HepG2 (cell line): Measurements from ENCODE around the gene ZNF575. TPM values are rescaled to one million over a fixed set of nuclear protein-coding genes. Genes with fewer than 3 reads are reported as not detected.

Experiments
- ATAC-seq: fragments of 200-7000 bp; cut with Tn5 transposase; 3 replicates; pipeline ENCODE4 v1.9.1; 2020; ENCODE audit warnings: mild to moderate bottlenecking, moderate library complexity
- BruUV-seq: library from RNA; stranded (reverse); fragments of 400-500 nt; replicated peaks from 2 replicates; lab custom pipeline; 2021; lab: Mats Ljungman, UMichigan
- CTCF ChIA-PET: fragments of 300-600 bp; formaldehyde crosslinking; extraction: SDS; loops from one replicate; lab custom pipeline; 2021; ENCODE audit warnings: low total read pairs, inconsistent platforms, low intra/inter-chr PET ratio; lab: Yijun Ruan, JAX
- POLR2A ChIA-PET: fragments of 350-600 bp; sonication (Branson Sonifier 250); formaldehyde crosslinking; loops from one replicate; lab custom pipeline; 2020; ENCODE audit warnings: antibody characterized with exemption, inconsistent platforms; lab: Yijun Ruan, JAX
- DNase-seq: peaks from one replicate; pipeline ENCODE4 v3.0.0-alpha.2; 2015; ENCODE audit warnings: low spot score
- FAIRE-seq: peaks from 3 replicates; lab custom pipeline; 2011; peaks lifted over from hg19 to GRCh38; lab: Jason Lieb, UNC
- H2AFZ ChIP-seq: one replicate; pipeline ENCODE4 v1.6.1; 2011; ENCODE audit warnings: low read length, inconsistent platforms
- H3K27ac ChIP-seq: fragments of 300-600 bp; 3 replicates; pipeline ENCODE4 v1.8.0; 2011; ENCODE audit warnings: mixed run types, mild to moderate bottlenecking, mixed read lengths, low read length, inconsistent platforms; ENCODE audit not compliant: insufficient read depth; ENCODE audit errors: extremely low read length
- H3K27me3 ChIP-seq, 2 experiments: fragments of 200-600 bp in 1 of 2; 2 replicates in 1 of 2; 3 replicates in 1 of 2; pipeline versions ENCODE4 v1.6.0 to v1.8.0; 2011; ENCODE audit warnings: low read length in 2 of 2, mild to moderate bottlenecking in 2 of 2, moderate library complexity in 2 of 2, inconsistent platforms in 1 of 2; ENCODE audit not compliant: insufficient read depth in 2 of 2, control insufficient read depth in 1 of 2
- H3K36me3 ChIP-seq, 2 experiments: fragments of 200-600 bp in 1 of 2; replicated peaks in 1 of 2; 2 replicates in 1 of 2; 3 replicates in 1 of 2; pipeline versions ENCODE4 v1.5.1 to v1.8.0; 2011; ENCODE audit warnings: low read length in 2 of 2, inconsistent platforms in 1 of 2; ENCODE audit not compliant: insufficient read depth in 2 of 2, control insufficient read depth in 1 of 2
- H3K4me1 ChIP-seq: 2 replicates; pipeline ENCODE4 v1.5.1; 2012; ENCODE audit warnings: low read length, inconsistent platforms; ENCODE audit not compliant: insufficient read depth
- H3K4me2 ChIP-seq: 2 replicates; pipeline ENCODE4 v1.6.0; 2011; ENCODE audit warnings: low read depth, low read length, inconsistent platforms
- H3K4me3 ChIP-seq, 3 experiments: fragments of 200-600 bp in 1 of 3; sonication (generic), shearing (Covaris generic) in 1 of 3; replicated peaks in 1 of 3; 2 replicates each; pipeline ENCODE4 v1.5.1; 2011 to 2016; ENCODE audit warnings: low read length in 3 of 3, inconsistent platforms in 2 of 3, low read depth in 2 of 3, mild to moderate bottlenecking in 2 of 3, control low read depth in 1 of 3, mixed read lengths in 1 of 3; ENCODE audit not compliant: insufficient read depth in 1 of 3
- H3K79me2 ChIP-seq: one replicate; pipeline ENCODE4 v1.6.1; 2011; ENCODE audit warnings: low read length, inconsistent platforms; ENCODE audit not compliant: insufficient read depth
- H3K9ac ChIP-seq: 2 replicates; pipeline ENCODE4 v1.6.0; 2011; ENCODE audit warnings: mild to moderate bottlenecking, low read depth, low read length, inconsistent platforms; ENCODE audit not compliant: insufficient read depth
- H3K9me3 ChIP-seq: 2 replicates; pipeline ENCODE4 v1.5.1; 2012; ENCODE audit warnings: mild to moderate bottlenecking, low read length
- H4K20me1 ChIP-seq: 2 replicates; pipeline ENCODE4 v1.6.0; 2011; ENCODE audit warnings: inconsistent platforms, mild to moderate bottlenecking, low read length, moderate library complexity; ENCODE audit not compliant: insufficient read depth
- ARNTL ChIP-seq: sonication (generic); formaldehyde crosslinking; IDR thresholded peaks from 2 replicates; pipeline ENCODE4 v1.4.0; 2020; ENCODE audit warnings: mild to moderate bottlenecking, missing genetic modification reagents
- HMGXB3 ChIP-seq: sonication (generic); formaldehyde crosslinking; IDR thresholded peaks from 2 replicates; pipeline ENCODE4 v1.4.0; 2020; ENCODE audit warnings: missing genetic modification reagents, borderline replicate concordance
- RXRA ChIP-seq: sonication (generic); formaldehyde crosslinking; IDR thresholded peaks from 2 replicates; pipeline ENCODE4 v1.5.1; 2020; ENCODE audit warnings: missing genetic modification reagents
- TMF1 ChIP-seq: sonication (generic); formaldehyde crosslinking; IDR thresholded peaks from 2 replicates; pipeline ENCODE4 v1.8.1; 2022; ENCODE audit warnings: low read depth, missing genetic modification reagents
- ZBTB20 ChIP-seq: sonication (generic); formaldehyde crosslinking; IDR thresholded peaks from 2 replicates; pipeline ENCODE4 v1.8.1; 2023; ENCODE audit warnings: missing genetic modification reagents, low read depth, mild to moderate bottlenecking, borderline replicate concordance
- ZBTB3 ChIP-seq: sonication (generic); formaldehyde crosslinking; IDR thresholded peaks from 2 replicates; pipeline ENCODE4 v1.4.0; 2020; ENCODE audit warnings: low read depth, mild to moderate bottlenecking, moderate library complexity, missing genetic modification reagents, borderline replicate concordance
- ZNF251 ChIP-seq: sonication (generic); formaldehyde crosslinking; IDR thresholded peaks from 2 replicates; pipeline ENCODE4 v1.9.0; 2021; ENCODE audit warnings: mild to moderate bottlenecking, missing genetic modification reagents
- ZNF382 ChIP-seq: sonication (generic); formaldehyde crosslinking; IDR thresholded peaks from 2 replicates; pipeline ENCODE4 v1.5.0; 2020; ENCODE audit warnings: missing genetic modification reagents, mild to moderate bottlenecking, borderline replicate concordance
- ZNF704 ChIP-seq: sonication (generic); formaldehyde crosslinking; IDR thresholded peaks from 2 replicates; pipeline ENCODE4 v1.8.1; 2023; ENCODE audit warnings: mild to moderate bottlenecking, inconsistent platforms, moderate library complexity, missing genetic modification reagents, borderline replicate concordance
- ZSCAN25 ChIP-seq: sonication (generic); formaldehyde crosslinking; IDR thresholded peaks from 2 replicates; pipeline ENCODE4 v1.8.0; 2022; ENCODE audit warnings: mild to moderate bottlenecking, missing genetic modification reagents
- WGBS: methylation state at CpG from one replicate; pipeline ENCODE4 v1.1.6; 2017; ENCODE audit warnings: low lambda C conversion rate; 5-methylcytosine and 5-hydroxymethylcytosine counted together
- in situ Hi-C: cut with HindIII; loops from 2 replicates; pipeline ENCODE4 v1.10.0; 2017; ENCODE audit warnings: low pct_unique_long_range_greater_than_20kb; ENCODE audit not compliant: extremely low pct_ligation_motif_present
- intact Hi-C: fragments of 100-400 bp; cut with micrococcal nuclease; formaldehyde crosslinking; loops from one replicate; pipeline ENCODE4 v1.10.0; 2022; ENCODE audit not compliant: unreplicated experiment
- polyA plus RNA-seq, 8 experiments: library from polyadenylated mRNA; depleted of rRNA in 3 of 8; stranded (reverse) in 7 of 8; unstranded in 1 of 8; fragments of >200 nt; fragmentation: Illumina TruSeq in 4 of 8; extraction: Trizol in 4 of 8; gene quantifications; 2 replicates each; pipeline versions ENCODE4 v1.2.1 to v1.2.3, GENCODE V29; 2011 to 2016; ENCODE audit warnings: low read depth in 4 of 8, missing spikeins in 1 of 8, mixed read lengths in 1 of 8; ENCODE audit not compliant: insufficient read depth in 1 of 8
- total RNA-seq, 5 experiments: library from RNA; depleted of rRNA; stranded (reverse); fragments of >200 nt; fragmentation: Illumina TruSeq; extraction: Trizol; gene quantifications; 2 replicates each; pipeline ENCODE4 v1.2.3, GENCODE V29; 2016; ENCODE audit warnings: low read depth in 1 of 5
- TF ChIP-seq, protein P1 (sequence below): sonication (generic); formaldehyde crosslinking; IDR thresholded peaks from 2 replicates; pipeline ENCODE4 v1.4.0; 2020; ENCODE audit warnings: mild to moderate bottlenecking, missing genetic modification reagents
- TF ChIP-seq, protein P2 (sequence below): sonication (generic); formaldehyde crosslinking; IDR thresholded peaks from 2 replicates; pipeline ENCODE4 v1.4.0; 2020; ENCODE audit warnings: missing genetic modification reagents

ZNF575 gene
- total and polyA plus RNA-seq, 2 of the 13 experiments (the other 11 are each of a cell fraction or from before 2014, with no cell fraction given) = 0.17 to 0.27 TPM

DNA sequence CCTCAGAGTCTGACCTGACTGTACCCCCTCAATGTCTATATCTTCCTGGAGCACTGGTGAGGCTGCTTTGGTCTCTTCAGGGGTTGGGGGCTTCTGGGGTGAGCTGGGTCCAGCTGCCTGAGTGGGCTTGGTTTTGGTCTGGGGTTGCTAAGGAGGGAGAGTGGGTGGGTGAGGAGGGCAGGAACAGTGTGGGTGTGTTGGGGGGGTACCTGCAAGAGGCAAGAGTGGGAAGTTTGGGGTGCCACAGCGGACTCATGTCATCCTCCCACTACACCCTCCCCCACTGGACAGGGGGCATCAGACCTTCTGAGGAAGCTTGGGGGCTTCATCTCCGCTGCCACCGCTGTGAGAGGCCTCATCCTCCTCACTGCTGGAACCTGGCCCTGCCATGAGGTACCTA lies 13.6 kb downstream of the ZNF575 start:
- in situ Hi-C loops = no loop called here
- ATAC-seq (no peak), FAIRE-seq (no peak), DNase-seq (no peak)
- no peaks in the 10 kb centered on the region for H4K20me1 ChIP-seq
- POLR2A ChIA-PET = no interaction called here
- H3K9me3 ChIP-seq = no peaks in the 10 kb centered on the region
- no peak overlapping the region for H3K4me3 ChIP-seq
- BruUV-seq = no TSS peak
- 100% methylated on average over 2 of the region's 3 CpGs for WGBS
- peaks cover 14 to 39% of the 10 kb centered on the region in 2 experiments; a peak in 4 of 5 replicates for H3K36me3 ChIP-seq
- no peaks in the 10 kb centered on the region for H3K27me3 ChIP-seq
- H3K79me2 ChIP-seq = no peaks in the 10 kb centered on the region
- H3K9ac ChIP-seq = no peak overlapping the region
- H3K4me1 ChIP-seq = peaks cover 6% of the 10 kb centered on the region; the same call in 1 of the 2 replicates
- no peak overlapping the region for H3K4me2 ChIP-seq
- intact Hi-C loops = no loop called here
- no peak overlapping the region for H2AFZ ChIP-seq
- H3K27ac ChIP-seq = no peak overlapping the region
- CTCF ChIA-PET = no interaction called here
- no peak for TF ChIP-seq HMGXB3 (CRISPR knock-in tag)
- TF ChIP-seq RXRA (CRISPR knock-in tag) = no peak
- TF ChIP-seq, protein P1, sequence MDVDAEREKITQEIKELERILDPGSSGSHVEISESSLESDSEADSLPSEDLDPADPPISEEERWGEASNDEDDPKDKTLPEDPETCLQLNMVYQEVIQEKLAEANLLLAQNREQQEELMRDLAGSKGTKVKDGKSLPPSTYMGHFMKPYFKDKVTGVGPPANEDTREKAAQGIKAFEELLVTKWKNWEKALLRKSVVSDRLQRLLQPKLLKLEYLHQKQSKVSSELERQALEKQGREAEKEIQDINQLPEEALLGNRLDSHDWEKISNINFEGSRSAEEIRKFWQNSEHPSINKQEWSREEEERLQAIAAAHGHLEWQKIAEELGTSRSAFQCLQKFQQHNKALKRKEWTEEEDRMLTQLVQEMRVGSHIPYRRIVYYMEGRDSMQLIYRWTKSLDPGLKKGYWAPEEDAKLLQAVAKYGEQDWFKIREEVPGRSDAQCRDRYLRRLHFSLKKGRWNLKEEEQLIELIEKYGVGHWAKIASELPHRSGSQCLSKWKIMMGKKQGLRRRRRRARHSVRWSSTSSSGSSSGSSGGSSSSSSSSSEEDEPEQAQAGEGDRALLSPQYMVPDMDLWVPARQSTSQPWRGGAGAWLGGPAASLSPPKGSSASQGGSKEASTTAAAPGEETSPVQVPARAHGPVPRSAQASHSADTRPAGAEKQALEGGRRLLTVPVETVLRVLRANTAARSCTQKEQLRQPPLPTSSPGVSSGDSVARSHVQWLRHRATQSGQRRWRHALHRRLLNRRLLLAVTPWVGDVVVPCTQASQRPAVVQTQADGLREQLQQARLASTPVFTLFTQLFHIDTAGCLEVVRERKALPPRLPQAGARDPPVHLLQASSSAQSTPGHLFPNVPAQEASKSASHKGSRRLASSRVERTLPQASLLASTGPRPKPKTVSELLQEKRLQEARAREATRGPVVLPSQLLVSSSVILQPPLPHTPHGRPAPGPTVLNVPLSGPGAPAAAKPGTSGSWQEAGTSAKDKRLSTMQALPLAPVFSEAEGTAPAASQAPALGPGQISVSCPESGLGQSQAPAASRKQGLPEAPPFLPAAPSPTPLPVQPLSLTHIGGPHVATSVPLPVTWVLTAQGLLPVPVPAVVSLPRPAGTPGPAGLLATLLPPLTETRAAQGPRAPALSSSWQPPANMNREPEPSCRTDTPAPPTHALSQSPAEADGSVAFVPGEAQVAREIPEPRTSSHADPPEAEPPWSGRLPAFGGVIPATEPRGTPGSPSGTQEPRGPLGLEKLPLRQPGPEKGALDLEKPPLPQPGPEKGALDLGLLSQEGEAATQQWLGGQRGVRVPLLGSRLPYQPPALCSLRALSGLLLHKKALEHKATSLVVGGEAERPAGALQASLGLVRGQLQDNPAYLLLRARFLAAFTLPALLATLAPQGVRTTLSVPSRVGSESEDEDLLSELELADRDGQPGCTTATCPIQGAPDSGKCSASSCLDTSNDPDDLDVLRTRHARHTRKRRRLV (CRISPR knock-in tag) = no peak
- TF ChIP-seq ZNF704 (CRISPR knock-in tag) = no peak
- no peak for TF ChIP-seq TMF1 (CRISPR knock-in tag)
- TF ChIP-seq, protein P2, sequence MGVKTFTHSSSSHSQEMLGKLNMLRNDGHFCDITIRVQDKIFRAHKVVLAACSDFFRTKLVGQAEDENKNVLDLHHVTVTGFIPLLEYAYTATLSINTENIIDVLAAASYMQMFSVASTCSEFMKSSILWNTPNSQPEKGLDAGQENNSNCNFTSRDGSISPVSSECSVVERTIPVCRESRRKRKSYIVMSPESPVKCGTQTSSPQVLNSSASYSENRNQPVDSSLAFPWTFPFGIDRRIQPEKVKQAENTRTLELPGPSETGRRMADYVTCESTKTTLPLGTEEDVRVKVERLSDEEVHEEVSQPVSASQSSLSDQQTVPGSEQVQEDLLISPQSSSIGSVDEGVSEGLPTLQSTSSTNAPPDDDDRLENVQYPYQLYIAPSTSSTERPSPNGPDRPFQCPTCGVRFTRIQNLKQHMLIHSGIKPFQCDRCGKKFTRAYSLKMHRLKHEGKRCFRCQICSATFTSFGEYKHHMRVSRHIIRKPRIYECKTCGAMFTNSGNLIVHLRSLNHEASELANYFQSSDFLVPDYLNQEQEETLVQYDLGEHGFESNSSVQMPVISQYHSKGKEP (CRISPR knock-in tag) = no peak
- TF ChIP-seq ZBTB3 (CRISPR knock-in tag) = no peak
- TF ChIP-seq ARNTL (CRISPR knock-in tag) = no peak
- no peak for TF ChIP-seq ZNF251 (CRISPR knock-in tag)
- no peak for TF ChIP-seq ZBTB20 (CRISPR knock-in tag)
- no peak for TF ChIP-seq ZSCAN25
- no peak for TF ChIP-seq ZNF382
